HUES64 (cell line): ENCODE data around the gene PHTF1. TPM values are rescaled to one million over a fixed set of nuclear protein-coding genes. Genes with fewer than 3 reads are reported as not detected.

Experiments
- H3K27ac ChIP-seq: 2 replicates; pipeline ENCODE4 v1.7.0; 2013; ENCODE audit warnings: low read depth, low read length, inconsistent platforms
- H3K27me3 ChIP-seq: 2 replicates; pipeline ENCODE4 v1.6.1; 2013; ENCODE audit warnings: mild to moderate bottlenecking, low read length; ENCODE audit not compliant: insufficient read depth
- H3K36me3 ChIP-seq: 2 replicates; pipeline ENCODE4 v1.6.1; 2013; ENCODE audit warnings: mild to moderate bottlenecking, low read length; ENCODE audit not compliant: insufficient read depth
- H3K4me1 ChIP-seq: 2 replicates; pipeline ENCODE4 v1.6.1; 2013; ENCODE audit warnings: mild to moderate bottlenecking, low read length, moderate library complexity; ENCODE audit not compliant: insufficient read depth
- H3K4me3 ChIP-seq: 2 replicates; pipeline ENCODE4 v1.5.1; 2013; ENCODE audit warnings: mild to moderate bottlenecking, low read length, moderate library complexity
- H3K9ac ChIP-seq: 2 replicates; pipeline ENCODE4 v1.6.1; 2013; ENCODE audit warnings: mild to moderate bottlenecking, low read depth, low read length
- H3K9me3 ChIP-seq: 2 replicates; pipeline ENCODE4 v1.6.1; 2013; ENCODE audit warnings: low read depth, low read length; ENCODE audit not compliant: insufficient read depth
- WGBS: fragments of 150-250, 120-280 bp; methylation state at CpG from one replicate; pipeline ENCODE4 v1.1.7; 2013; ENCODE audit warnings: missing lambda C conversion rate; 5-methylcytosine and 5-hydroxymethylcytosine counted together
- polyA plus RNA-seq, 2 experiments: library from polyadenylated mRNA; stranded (reverse); fragments of 50-300 nt; gene quantifications; one replicate each; pipeline ENCODE4 v1.2.3, GENCODE V29; 2013

Gene PHTF1
- polyA plus RNA-seq (2013, experiment 1 of 2) = 32.2 TPM
- 32.1 TPM for polyA plus RNA-seq (2013, experiment 2 of 2)

- H3K27me3 ChIP-seq = no peaks in the 10 kb centered on the region
- peak within 1 kb of the TSS; percentile 94 for H3K27ac ChIP-seq
- H3K4me3 ChIP-seq = peak within 1 kb of the TSS; percentile 73
- H3K4me1 ChIP-seq = peaks cover 22% of the 10 kb centered on the region
- no peaks in the 10 kb centered on the region for H3K9me3 ChIP-seq
- peak within 1 kb of the TSS; percentile 86 for H3K9ac ChIP-seq
- WGBS = under 1% methylated on average over 47 of the region's 47 CpGs
- peaks cover 28% of the 10 kb centered on the region for H3K36me3 ChIP-seq
Measured at GRCh38 chr1:113759333-113760101, at the start of gene PHTF1. Gene PHTF1, minus strand, starts transcription at chr1:113759486. Its CDS starts 783 bp downstream, at chr1:113758703.

- Histone ChIP-seq H3K4me3 (no peak overlapping the region), H3K27ac (no peak overlapping the region), H3K9me3 (no peaks in the 10 kb centered on the region), H3K4me1 (peaks cover 23% of the 10 kb centered on the region), H3K36me3 (no peaks in the 10 kb centered on the region), H3K27me3 (no peaks in the 10 kb centered on the region), H3K9ac (no peak overlapping the region)
- WGBS = over 99% methylated on average over 4 of the region's 4 CpGs
Measured at GRCh38 chr1:113808450-113809195, 49.3 kb upstream of the PHTF1 start.

DNA sequence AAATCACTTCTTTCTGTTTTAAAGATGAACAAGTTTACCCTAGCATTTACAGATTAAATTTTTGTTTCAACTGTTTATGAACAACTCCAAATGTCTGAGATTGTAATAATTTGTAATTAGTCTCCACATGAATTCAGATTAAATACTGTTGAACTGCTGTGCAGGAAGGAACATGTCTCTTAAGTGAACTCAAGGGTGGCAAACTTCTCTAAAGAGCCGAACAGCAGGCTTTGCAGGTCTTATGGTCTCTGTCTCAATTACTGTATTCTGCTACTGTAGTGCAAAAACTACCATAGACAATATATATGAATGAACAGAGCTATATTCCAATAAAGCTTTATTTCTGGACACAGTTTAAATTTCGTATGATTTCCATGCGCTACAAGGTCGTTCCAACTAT, 46.4 kb upstream of the PHTF1 start:
- no peaks in the 10 kb centered on the region for H3K36me3 ChIP-seq
- no peak overlapping the region for H3K4me3 ChIP-seq
- 94% methylated on average over 4 of the region's 4 CpGs for WGBS
- no peaks in the 10 kb centered on the region for H3K27me3 ChIP-seq
- no peak overlapping the region for H3K9ac ChIP-seq
- no peak overlapping the region for H3K27ac ChIP-seq
- H3K4me1 ChIP-seq = peaks cover 17% of the 10 kb centered on the region
- no peaks in the 10 kb centered on the region for H3K9me3 ChIP-seq

DNA sequence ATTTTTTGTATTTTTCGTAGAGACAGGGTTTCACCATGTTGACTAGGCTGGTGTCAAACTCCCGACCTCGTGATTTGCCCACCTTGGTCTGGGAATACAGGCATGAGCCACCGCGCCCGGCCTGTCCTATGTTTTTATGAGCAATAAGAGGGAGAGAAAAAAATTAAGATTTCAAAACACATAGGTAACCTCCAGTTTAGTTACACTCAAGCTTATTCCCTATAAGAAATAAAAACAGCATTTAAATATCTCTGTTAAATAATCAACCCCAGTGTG, 45.9 kb upstream of the PHTF1 start:
- Histone ChIP-seq H3K9me3 (no peaks in the 10 kb centered on the region), H3K9ac (no peak overlapping the region), H3K27me3 (no peaks in the 10 kb centered on the region), H3K4me3 (no peak overlapping the region), H3K36me3 (no peaks in the 10 kb centered on the region), H3K27ac (no peak overlapping the region), H3K4me1 (peaks cover 14% of the 10 kb centered on the region)
- WGBS = 94% methylated on average over 6 of the region's 6 CpGs

- Histone ChIP-seq H3K9me3 (no peaks in the 10 kb centered on the region), H3K36me3 (no peaks in the 10 kb centered on the region), H3K9ac (no peak overlapping the region), H3K4me3 (no peak overlapping the region), H3K27ac (no peak overlapping the region), H3K4me1 (peaks cover 11% of the 10 kb centered on the region), H3K27me3 (no peaks in the 10 kb centered on the region)
- 91% methylated on average over 6 of the region's 8 CpGs for WGBS
Measured at GRCh38 chr1:113804421-113805255, 45.4 kb upstream of the PHTF1 start.

GRCh38 chr1:113802367-113803007, 43.2 kb upstream of the PHTF1 start:
- Histone ChIP-seq H3K9me3 (no peaks in the 10 kb centered on the region), H3K27me3 (no peaks in the 10 kb centered on the region), H3K9ac (no peak overlapping the region), H3K36me3 (peaks cover 5% of the 10 kb centered on the region), H3K4me1 (peaks cover 9% of the 10 kb centered on the region), H3K27ac (no peak overlapping the region), H3K4me3 (no peak overlapping the region)
- 100% methylated on average over 2 of the region's 3 CpGs for WGBS

- Histone ChIP-seq H3K9me3 (no peaks in the 10 kb centered on the region), H3K4me1 (peaks cover 9% of the 10 kb centered on the region), H3K27me3 (no peaks in the 10 kb centered on the region), H3K27ac (no peak overlapping the region), H3K36me3 (peaks cover 25% of the 10 kb centered on the region), H3K9ac (no peak overlapping the region), H3K4me3 (no peak overlapping the region)
- WGBS = 90% methylated on average over 3 of the region's 3 CpGs
Measured at GRCh38 chr1:113800487-113800886, 41.2 kb upstream of the PHTF1 start.

DNA sequence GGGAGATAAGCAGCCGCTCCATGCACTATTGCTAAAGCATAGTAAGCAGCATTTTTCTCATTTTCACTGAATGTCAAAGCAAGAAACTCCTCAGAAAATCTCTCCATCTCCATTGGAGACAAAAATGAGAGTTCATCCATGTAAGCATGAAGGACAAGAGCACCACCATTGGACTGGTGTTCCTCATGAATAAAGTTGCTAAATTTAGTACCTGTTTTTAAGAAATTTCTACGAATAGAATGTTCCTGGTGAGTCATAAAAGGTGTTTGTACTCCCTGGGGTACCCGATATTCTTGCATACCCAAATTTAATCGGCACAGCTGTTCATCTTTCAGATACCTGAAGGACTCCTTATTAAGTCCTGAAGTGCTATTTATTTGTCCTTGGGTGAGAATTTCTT, 38.2 kb upstream of the PHTF1 start:
- no peak overlapping the region for H3K4me3 ChIP-seq
- H3K9me3 ChIP-seq = no peaks in the 10 kb centered on the region
- no peak overlapping the region for H3K27ac ChIP-seq
- WGBS = 94% methylated on average over 4 of the region's 4 CpGs
- H3K36me3 ChIP-seq = peaks cover 42% of the 10 kb centered on the region
- no peaks in the 10 kb centered on the region for H3K27me3 ChIP-seq
- no peak overlapping the region for H3K9ac ChIP-seq
- no peaks in the 10 kb centered on the region for H3K4me1 ChIP-seq

DNA sequence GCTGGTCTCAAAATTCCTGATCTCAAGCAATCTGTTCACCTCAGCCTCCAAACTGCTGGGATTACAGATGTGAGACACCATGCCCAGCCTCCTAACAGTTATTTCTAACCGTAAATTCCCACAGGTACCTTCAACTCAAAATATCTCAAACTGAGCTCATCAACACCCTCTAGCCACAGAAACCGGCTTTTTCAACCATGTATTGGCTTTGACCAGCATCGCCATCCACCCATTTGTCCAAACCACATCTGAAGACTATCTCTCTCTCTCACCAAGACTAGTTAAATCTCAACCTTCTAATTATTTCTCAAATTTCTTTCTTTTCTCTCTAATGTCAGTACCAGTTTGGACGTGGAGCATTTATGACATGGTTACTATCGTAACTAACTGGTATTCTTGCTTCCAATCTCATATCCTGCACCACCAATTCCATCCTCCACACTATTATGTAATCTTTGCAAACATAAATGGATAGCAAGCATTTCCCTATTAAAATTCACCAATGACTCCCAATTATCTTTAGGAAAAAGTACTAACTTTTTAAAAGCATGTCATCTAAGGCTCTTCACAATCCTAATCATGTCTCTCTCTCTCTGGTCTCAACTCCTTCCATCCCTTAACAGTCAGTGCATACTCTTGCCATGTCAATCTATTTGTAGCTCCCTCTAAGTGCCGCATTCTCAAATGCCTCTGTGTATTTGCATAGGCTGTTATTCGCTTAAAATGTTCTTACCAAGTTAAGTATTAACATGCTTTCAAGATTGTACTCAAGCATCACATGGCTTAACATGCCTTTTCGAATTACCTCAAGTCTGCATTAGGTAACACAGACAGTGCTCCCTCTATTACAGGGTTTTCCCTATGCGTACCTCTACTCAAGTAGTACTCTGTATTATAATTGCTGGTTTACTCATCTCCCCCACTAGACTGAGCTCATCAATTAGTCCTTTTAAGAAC, 34.9 kb upstream of the PHTF1 start:
- Histone ChIP-seq H3K36me3 (peaks cover 42% of the 10 kb centered on the region), H3K9me3 (no peaks in the 10 kb centered on the region), H3K4me3 (no peak overlapping the region), H3K27ac (no peak overlapping the region), H3K27me3 (no peaks in the 10 kb centered on the region), H3K9ac (no peak overlapping the region), H3K4me1 (no peaks in the 10 kb centered on the region)
- 93% methylated on average over 9 of the region's 9 CpGs for WGBS

GRCh38 chr1:113792986-113793385, 33.7 kb upstream of the PHTF1 start:
- H3K4me1 ChIP-seq = no peaks in the 10 kb centered on the region
- H3K9ac ChIP-seq = no peak overlapping the region
- no peaks in the 10 kb centered on the region for H3K27me3 ChIP-seq
- H3K36me3 ChIP-seq = peaks cover 42% of the 10 kb centered on the region
- H3K9me3 ChIP-seq = no peaks in the 10 kb centered on the region
- no peak overlapping the region for H3K4me3 ChIP-seq
- WGBS = 87% methylated on average over 1 of the region's 1 CpG
- H3K27ac ChIP-seq = no peak overlapping the region
